Hepatocyte (in vitro differentiated cells): Measurements from ENCODE around the gene MITF. TPM values are rescaled to one million over a fixed set of nuclear protein-coding genes. Genes with fewer than 3 reads are reported as not detected.

Experiments used
- DNase-seq: peaks from one replicate; pipeline ENCODE4 v3.0.0-alpha.2; 2016; ENCODE audit warnings: low spot score
- H2AFZ ChIP-seq: fragments of 200-600 bp; sonication (generic); 2 replicates; pipeline ENCODE4 v1.6.0; 2016; ENCODE audit warnings: antibody characterized with exemption, mild to moderate bottlenecking
- H3K27ac ChIP-seq: fragments of 200-600 bp; sonication (generic); 2 replicates; pipeline ENCODE4 v1.5.1; 2016; ENCODE audit warnings: mild to moderate bottlenecking
- H3K27me3 ChIP-seq: fragments of 200-600 bp; sonication (generic); 2 replicates; pipeline ENCODE4 v1.6.1; 2016
- H3K36me3 ChIP-seq: fragments of 200-600 bp; sonication (generic); replicated peaks from 2 replicates; pipeline ENCODE4 v1.5.1; 2016; ENCODE audit warnings: low read depth; ENCODE audit not compliant: insufficient read depth
- H3K4me1 ChIP-seq: fragments of 200-600 bp; sonication (generic); 2 replicates; pipeline ENCODE4 v1.5.1; 2016; ENCODE audit warnings: mild to moderate bottlenecking, moderate library complexity; ENCODE audit not compliant: insufficient read depth
- H3K4me2 ChIP-seq: fragments of 200-600 bp; sonication (generic); 2 replicates; pipeline ENCODE4 v1.6.0; 2016
- H3K4me3 ChIP-seq: fragments of 200-600 bp; sonication (generic); 2 replicates; pipeline ENCODE4 v1.5.1; 2016; ENCODE audit warnings: mild to moderate bottlenecking
- H3K79me2 ChIP-seq: fragments of 200-600 bp; sonication (generic); 2 replicates; pipeline ENCODE4 v1.6.0; 2017; ENCODE audit warnings: mild to moderate bottlenecking
- H3K9me2 ChIP-seq: fragments of 200-600 bp; sonication (generic); replicated peaks from 2 replicates; pipeline ENCODE4 v1.6.0; 2017; ENCODE audit warnings: mild to moderate bottlenecking; ENCODE audit not compliant: insufficient read depth
- H3K9me3 ChIP-seq: fragments of 200-600 bp; sonication (generic); 2 replicates; pipeline ENCODE4 v1.5.1; 2016; ENCODE audit warnings: low read depth, mild to moderate bottlenecking
- H4K20me1 ChIP-seq: fragments of 200-600 bp; sonication (generic); 2 replicates; pipeline ENCODE4 v1.6.0; 2016; ENCODE audit warnings: mild to moderate bottlenecking; ENCODE audit not compliant: insufficient read depth, poor library complexity, severe bottlenecking
- EZH2 ChIP-seq: fragments of 200-600 bp; sonication (generic); IDR thresholded peaks from 2 replicates; pipeline ENCODE4 v1.6.1; 2016; ENCODE audit warnings: antibody characterized with exemption, mild to moderate bottlenecking, borderline replicate concordance
- EZH2phosphoT487 ChIP-seq: fragments of 200-600 bp; sonication (generic); IDR thresholded peaks from one replicate; pipeline ENCODE4 v1.6.1; 2018; ENCODE audit warnings: antibody characterized with exemption, mild to moderate bottlenecking, low read depth, moderate library complexity; ENCODE audit not compliant: unreplicated experiment, severe bottlenecking
- WGBS: methylation state at CpG from one replicate; pipeline ENCODE4 v1.1.6; 2016; ENCODE audit warnings: low lambda C conversion rate; ENCODE audit errors: missing lambda C conversion rate; 5-methylcytosine and 5-hydroxymethylcytosine counted together
- polyA plus RNA-seq: library from polyadenylated mRNA; unstranded; fragments of >200 nt; fragmentation: Nextera tagmentation; extraction: Ambion mirVana; gene quantifications from 2 replicates; pipeline ENCODE4 v1.2.1, GENCODE V29; 2016
- total RNA-seq: library from RNA; depleted of rRNA; stranded (reverse); fragments of >200 nt; gene quantifications from 2 replicates; pipeline ENCODE4 v1.2.3, GENCODE V29; 2014
- TF ChIP-seq, protein P1 (sequence below): fragments of 200-600 bp; sonication (generic); IDR thresholded peaks from 2 replicates; pipeline ENCODE4 v1.5.1; 2016; ENCODE audit warnings: antibody characterized with exemption, mild to moderate bottlenecking; ENCODE audit not compliant: poor library complexity

MITF gene
- total and polyA plus RNA-seq, 2 experiments from 2014 or later, result 7.1 to 14.2 TPM

DNA sequence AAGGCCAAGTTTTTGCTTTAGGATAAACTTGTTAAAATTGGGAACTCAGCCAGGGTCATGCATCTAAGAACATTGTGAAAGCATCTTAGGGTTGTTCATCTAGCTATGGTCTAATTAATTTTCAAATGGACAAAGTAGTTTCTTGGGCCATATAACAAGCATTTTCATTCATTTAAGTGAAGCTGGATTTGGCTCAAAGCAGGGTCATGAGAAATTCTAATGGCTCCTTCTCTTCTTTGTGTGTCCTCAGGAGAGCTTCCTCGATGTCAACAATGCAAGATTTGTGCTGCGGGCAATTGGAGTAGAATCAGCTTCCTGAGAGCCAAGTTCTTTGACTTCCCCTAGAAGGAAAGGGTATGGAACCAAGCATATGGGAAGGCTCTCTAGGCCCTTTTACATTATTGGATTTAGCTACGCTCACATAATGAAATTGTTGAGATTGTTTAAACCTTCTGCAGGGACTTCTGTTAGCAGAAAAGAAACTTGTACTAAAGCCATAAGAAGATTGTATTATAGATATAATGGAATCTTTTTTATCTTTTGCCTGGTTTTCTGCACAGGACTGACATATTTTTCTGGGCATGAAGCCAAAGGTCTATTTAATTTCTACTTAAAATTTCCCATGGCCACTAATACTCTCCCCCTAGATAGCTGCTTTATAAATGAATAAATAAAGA lies 258.5 kb downstream of the MITF start:
- Histone ChIP-seq H3K4me2 (no peak overlapping the region), H3K9me2 (no peaks in the 10 kb centered on the region), H2AFZ (no peak overlapping the region), H3K36me3 (no peaks in the 10 kb centered on the region), H3K27ac (peak overlapping the region; percentile 65), H4K20me1 (no peaks in the 10 kb centered on the region), H3K9me3 (no peaks in the 10 kb centered on the region), H3K4me3 (no peak overlapping the region), H3K27me3 (no peaks in the 10 kb centered on the region), H3K79me2 (no peaks in the 10 kb centered on the region), H3K4me1 (peaks cover 14% of the 10 kb centered on the region)
- 65% methylated on average over 3 of the region's 3 CpGs for WGBS
- TF ChIP-seq EZH2phosphoT487 (no peak), EZH2 (no peak)
- TF ChIP-seq, protein P1, sequence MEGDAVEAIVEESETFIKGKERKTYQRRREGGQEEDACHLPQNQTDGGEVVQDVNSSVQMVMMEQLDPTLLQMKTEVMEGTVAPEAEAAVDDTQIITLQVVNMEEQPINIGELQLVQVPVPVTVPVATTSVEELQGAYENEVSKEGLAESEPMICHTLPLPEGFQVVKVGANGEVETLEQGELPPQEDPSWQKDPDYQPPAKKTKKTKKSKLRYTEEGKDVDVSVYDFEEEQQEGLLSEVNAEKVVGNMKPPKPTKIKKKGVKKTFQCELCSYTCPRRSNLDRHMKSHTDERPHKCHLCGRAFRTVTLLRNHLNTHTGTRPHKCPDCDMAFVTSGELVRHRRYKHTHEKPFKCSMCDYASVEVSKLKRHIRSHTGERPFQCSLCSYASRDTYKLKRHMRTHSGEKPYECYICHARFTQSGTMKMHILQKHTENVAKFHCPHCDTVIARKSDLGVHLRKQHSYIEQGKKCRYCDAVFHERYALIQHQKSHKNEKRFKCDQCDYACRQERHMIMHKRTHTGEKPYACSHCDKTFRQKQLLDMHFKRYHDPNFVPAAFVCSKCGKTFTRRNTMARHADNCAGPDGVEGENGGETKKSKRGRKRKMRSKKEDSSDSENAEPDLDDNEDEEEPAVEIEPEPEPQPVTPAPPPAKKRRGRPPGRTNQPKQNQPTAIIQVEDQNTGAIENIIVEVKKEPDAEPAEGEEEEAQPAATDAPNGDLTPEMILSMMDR, result no peak
- DNase-seq, result no peak

DNA sequence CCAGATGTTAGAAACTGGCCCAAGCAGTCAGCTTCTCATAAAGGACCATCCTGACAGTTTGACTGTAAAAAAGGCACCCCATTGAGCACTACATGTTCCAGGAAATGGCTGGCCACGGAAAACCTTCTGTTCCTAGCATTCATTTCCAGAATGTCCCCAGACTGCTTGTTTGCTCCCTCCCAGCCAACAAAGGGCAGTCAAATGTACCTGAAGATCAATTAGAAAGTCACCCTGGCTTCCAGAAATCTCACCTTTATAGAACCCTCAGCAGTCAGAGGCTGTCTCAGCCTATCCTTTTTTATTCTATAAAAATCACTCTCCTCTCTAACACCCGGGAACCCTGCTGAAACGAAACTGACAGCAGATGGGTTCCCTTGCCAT lies 259.5 kb downstream of the MITF start:
- Histone ChIP-seq H3K9me3 (no peaks in the 10 kb centered on the region), H3K4me2 (peak overlapping the region; percentile 21), H3K27ac (peak overlapping the region; percentile 65), H3K79me2 (no peaks in the 10 kb centered on the region), H3K4me1 (peaks cover 14% of the 10 kb centered on the region), H2AFZ (peak overlapping the region; percentile 37), H4K20me1 (no peaks in the 10 kb centered on the region), H3K27me3 (no peaks in the 10 kb centered on the region), H3K36me3 (no peaks in the 10 kb centered on the region), H3K4me3 (no peak overlapping the region), H3K9me2 (no peaks in the 10 kb centered on the region)
- DNase-seq, result no peak
- WGBS, result 51% methylated on average over 3 of the region's 3 CpGs
- TF ChIP-seq, protein P1, result no peak
- TF ChIP-seq EZH2phosphoT487 (no peak), EZH2 (no peak)

DNA sequence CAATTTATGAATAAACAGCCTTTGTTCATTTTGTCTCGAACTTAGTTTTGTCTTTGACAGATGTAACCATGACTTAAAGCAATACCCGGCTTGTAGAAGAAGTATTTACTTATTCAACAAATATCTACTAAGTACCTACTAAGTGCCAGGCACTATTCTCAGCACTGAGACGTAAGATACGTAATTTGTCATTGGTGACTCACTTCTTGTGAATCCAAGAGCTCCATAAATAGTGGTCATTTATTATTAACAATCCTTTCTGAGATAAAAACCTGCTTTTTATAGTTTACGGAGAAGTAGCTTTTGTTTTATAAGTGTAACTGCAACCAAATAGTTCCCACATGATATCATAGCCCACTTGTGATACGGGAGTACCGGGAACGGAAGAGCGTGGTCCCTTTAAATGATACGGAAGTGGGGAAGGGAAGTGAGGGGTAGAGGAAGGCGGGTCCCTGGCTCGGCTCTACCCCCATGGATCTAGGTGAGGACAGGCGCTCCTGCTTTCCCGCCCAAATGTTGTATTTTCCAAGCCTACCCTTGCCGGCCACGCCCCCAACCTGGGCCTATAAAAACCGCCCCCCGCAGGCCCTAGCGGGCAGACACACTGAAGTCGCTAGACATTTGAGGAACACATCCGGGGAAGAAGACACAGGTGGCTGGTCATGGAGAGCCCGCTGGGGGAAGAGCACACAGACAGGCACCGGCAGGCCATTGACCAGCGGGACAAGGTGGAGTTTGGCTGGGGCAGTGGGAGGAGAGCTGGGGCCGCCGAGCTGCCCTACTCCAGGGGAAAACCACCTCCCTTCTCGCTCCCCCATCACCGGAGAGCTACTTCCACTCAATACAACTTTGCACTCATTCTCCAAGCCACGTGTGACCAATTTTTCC lies 260.1 kb downstream of the MITF start, which contains the start of gene SAMMSON:
TSS of gene SAMMSON (plus strand) at position 594 of the 888 bp plus-strand sequence.
- H3K27me3 ChIP-seq, result no peaks in the 10 kb centered on the region
- H3K36me3 ChIP-seq, result no peaks in the 10 kb centered on the region
- no peaks in the 10 kb centered on the region for H3K9me3 ChIP-seq
- peaks cover 14% of the 10 kb centered on the region for H3K4me1 ChIP-seq
- no peak for DNase-seq
- H3K4me2 ChIP-seq, result peak within 1 kb of the TSS; percentile 44
- H3K4me3 ChIP-seq, result no peak within 1 kb of the TSS
- WGBS, result 86% methylated on average over 29 of the region's 29 CpGs
- peak within 1 kb of the TSS; percentile 37 for H2AFZ ChIP-seq
- H3K79me2 ChIP-seq, result no peaks in the 10 kb centered on the region
- H3K9me2 ChIP-seq, result no peaks in the 10 kb centered on the region
- H4K20me1 ChIP-seq, result no peaks in the 10 kb centered on the region
- TF ChIP-seq, protein P1, result no peak
- TF ChIP-seq EZH2phosphoT487, result no peak
- TF ChIP-seq EZH2, result no peak
- H3K27ac ChIP-seq, result peak within 1 kb of the TSS; percentile 65
